Measurements from ENCODE around the gene PC. TPM values are rescaled to one million over a fixed set of nuclear protein-coding genes. Genes with fewer than 3 reads are reported as not detected.

Gene PC
- total and polyA plus RNA-seq, 9 of the 15 experiments (the other 6 are each of a cell fraction or from before 2014, with no cell fraction given): 0.94 to 38.0 (median 8.7) TPM

DNA sequence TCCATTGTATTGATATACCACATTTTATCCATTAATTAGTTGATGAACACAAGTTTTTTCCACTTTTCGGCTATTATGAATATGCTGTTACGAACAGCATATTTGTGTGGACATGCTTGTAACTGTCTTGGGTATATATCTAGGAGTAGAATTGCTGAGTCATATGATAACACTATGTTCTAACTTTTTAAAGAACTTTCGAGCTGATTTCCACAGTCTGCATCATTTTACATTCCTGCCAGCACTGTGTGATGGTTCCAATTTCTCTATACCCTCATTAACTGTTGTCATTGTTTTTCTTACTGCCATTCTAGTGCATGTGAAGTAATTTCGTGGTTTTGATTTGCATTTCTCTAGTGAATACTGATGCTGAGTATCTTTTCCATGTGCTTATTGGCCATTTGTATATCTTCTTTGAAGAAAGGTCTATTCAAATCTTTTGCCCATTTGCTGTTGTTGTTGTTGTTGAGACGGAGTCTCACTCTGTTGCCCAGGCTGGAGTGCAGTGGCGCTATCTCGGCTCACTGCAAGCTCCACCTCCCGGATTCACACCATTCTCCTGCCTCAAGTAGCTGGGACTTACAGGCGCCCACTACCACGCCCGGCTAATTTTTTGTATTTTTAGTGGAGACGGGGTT lies 122.3 kb downstream of the PC start (continued):
- TF ChIP-seq SIN3A (IDR thresholded peaks at IDR 0.05; ENCODE audit: borderline replicate concordance in 2 of 2, control insufficient read depth in 1 of 2, low read depth in 2 of 2, low read length in 2 of 2) (no peak), ATF7 (IDR thresholded peaks at IDR 0.05) (peak; percentile 33; the same call in 1 of the 2 replicates), XRCC3 (IDR thresholded peaks at IDR 0.05) (no peak), ZNF707 (CRISPR knock-in tag; conservative IDR thresholded peaks at IDR 0.05) (no peak), KAT7 (CRISPR knock-in tag; IDR thresholded peaks at IDR 0.05; ENCODE audit: borderline replicate concordance) (no peak), TEAD2 (tag; IDR thresholded peaks at IDR 0.05) (no peak), C11orf30 (IDR thresholded peaks at IDR 0.05; ENCODE audit: low read depth) (peak; percentile 99), POLR2H (tag; IDR thresholded peaks at IDR 0.05; ENCODE audit: low read depth) (peak; percentile 49; the same call in 1 of the 2 replicates), SMARCE1 (IDR thresholded peaks at IDR 0.05) (peak; percentile 38; the same call in 1 of the 2 replicates), ZFP1 (CRISPR knock-in tag; IDR thresholded peaks at IDR 0.05) (no peak), YY1 (IDR thresholded peaks at IDR 0.05; ENCODE audit: borderline replicate concordance in 1 of 3, control insufficient read depth in 1 of 3, extremely low read depth in 1 of 3, insufficient read depth in 3 of 3, insufficient read length in 1 of 3, insufficient replicate concordance in 2 of 3, low read depth in 1 of 3, low read length in 2 of 3) (no peak), DIDO1 (tag; IDR thresholded peaks at IDR 0.05; ENCODE audit: low read depth) (no peak)
- TF ChIP-seq, protein P1, sequence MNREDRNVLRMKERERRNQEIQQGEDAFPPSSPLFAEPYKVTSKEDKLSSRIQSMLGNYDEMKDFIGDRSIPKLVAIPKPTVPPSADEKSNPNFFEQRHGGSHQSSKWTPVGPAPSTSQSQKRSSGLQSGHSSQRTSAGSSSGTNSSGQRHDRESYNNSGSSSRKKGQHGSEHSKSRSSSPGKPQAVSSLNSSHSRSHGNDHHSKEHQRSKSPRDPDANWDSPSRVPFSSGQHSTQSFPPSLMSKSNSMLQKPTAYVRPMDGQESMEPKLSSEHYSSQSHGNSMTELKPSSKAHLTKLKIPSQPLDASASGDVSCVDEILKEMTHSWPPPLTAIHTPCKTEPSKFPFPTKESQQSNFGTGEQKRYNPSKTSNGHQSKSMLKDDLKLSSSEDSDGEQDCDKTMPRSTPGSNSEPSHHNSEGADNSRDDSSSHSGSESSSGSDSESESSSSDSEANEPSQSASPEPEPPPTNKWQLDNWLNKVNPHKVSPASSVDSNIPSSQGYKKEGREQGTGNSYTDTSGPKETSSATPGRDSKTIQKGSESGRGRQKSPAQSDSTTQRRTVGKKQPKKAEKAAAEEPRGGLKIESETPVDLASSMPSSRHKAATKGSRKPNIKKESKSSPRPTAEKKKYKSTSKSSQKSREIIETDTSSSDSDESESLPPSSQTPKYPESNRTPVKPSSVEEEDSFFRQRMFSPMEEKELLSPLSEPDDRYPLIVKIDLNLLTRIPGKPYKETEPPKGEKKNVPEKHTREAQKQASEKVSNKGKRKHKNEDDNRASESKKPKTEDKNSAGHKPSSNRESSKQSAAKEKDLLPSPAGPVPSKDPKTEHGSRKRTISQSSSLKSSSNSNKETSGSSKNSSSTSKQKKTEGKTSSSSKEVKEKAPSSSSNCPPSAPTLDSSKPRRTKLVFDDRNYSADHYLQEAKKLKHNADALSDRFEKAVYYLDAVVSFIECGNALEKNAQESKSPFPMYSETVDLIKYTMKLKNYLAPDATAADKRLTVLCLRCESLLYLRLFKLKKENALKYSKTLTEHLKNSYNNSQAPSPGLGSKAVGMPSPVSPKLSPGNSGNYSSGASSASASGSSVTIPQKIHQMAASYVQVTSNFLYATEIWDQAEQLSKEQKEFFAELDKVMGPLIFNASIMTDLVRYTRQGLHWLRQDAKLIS (CRISPR knock-in tag; IDR thresholded peaks at IDR 0.05): 0 out of 2 replicates have a peak, but pooled peaks have one; percentile 68
- TF ChIP-seq, protein P2, sequence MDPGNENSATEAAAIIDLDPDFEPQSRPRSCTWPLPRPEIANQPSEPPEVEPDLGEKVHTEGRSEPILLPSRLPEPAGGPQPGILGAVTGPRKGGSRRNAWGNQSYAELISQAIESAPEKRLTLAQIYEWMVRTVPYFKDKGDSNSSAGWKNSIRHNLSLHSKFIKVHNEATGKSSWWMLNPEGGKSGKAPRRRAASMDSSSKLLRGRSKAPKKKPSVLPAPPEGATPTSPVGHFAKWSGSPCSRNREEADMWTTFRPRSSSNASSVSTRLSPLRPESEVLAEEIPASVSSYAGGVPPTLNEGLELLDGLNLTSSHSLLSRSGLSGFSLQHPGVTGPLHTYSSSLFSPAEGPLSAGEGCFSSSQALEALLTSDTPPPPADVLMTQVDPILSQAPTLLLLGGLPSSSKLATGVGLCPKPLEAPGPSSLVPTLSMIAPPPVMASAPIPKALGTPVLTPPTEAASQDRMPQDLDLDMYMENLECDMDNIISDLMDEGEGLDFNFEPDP (CRISPR knock-in tag; IDR thresholded peaks at IDR 0.05): no peak
- TF ChIP-seq, protein P3, sequence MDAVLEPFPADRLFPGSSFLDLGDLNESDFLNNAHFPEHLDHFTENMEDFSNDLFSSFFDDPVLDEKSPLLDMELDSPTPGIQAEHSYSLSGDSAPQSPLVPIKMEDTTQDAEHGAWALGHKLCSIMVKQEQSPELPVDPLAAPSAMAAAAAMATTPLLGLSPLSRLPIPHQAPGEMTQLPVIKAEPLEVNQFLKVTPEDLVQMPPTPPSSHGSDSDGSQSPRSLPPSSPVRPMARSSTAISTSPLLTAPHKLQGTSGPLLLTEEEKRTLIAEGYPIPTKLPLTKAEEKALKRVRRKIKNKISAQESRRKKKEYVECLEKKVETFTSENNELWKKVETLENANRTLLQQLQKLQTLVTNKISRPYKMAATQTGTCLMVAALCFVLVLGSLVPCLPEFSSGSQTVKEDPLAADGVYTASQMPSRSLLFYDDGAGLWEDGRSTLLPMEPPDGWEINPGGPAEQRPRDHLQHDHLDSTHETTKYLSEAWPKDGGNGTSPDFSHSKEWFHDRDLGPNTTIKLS (IDR thresholded peaks at IDR 0.05; ENCODE audit: borderline replicate concordance, low read depth): no peak
- TF ChIP-seq, protein P4, sequence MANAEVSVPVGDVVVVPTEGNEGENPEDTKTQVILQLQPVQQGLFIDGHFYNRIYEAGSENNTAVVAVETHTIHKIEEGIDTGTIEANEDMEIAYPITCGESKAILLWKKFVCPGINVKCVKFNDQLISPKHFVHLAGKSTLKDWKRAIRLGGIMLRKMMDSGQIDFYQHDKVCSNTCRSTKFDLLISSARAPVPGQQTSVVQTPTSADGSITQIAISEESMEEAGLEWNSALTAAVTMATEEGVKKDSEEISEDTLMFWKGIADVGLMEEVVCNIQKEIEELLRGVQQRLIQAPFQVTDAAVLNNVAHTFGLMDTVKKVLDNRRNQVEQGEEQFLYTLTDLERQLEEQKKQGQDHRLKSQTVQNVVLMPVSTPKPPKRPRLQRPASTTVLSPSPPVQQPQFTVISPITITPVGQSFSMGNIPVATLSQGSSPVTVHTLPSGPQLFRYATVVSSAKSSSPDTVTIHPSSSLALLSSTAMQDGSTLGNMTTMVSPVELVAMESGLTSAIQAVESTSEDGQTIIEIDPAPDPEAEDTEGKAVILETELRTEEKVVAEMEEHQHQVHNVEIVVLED (CRISPR knock-in tag; IDR thresholded peaks at IDR 0.05): no peak
- TF ChIP-seq, protein P5, sequence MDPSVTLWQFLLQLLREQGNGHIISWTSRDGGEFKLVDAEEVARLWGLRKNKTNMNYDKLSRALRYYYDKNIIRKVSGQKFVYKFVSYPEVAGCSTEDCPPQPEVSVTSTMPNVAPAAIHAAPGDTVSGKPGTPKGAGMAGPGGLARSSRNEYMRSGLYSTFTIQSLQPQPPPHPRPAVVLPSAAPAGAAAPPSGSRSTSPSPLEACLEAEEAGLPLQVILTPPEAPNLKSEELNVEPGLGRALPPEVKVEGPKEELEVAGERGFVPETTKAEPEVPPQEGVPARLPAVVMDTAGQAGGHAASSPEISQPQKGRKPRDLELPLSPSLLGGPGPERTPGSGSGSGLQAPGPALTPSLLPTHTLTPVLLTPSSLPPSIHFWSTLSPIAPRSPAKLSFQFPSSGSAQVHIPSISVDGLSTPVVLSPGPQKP (CRISPR knock-in tag; IDR thresholded peaks at IDR 0.05): no peak
